ENCODE measurements around the gene SEMA5B.

SEMA5B gene

DNA sequence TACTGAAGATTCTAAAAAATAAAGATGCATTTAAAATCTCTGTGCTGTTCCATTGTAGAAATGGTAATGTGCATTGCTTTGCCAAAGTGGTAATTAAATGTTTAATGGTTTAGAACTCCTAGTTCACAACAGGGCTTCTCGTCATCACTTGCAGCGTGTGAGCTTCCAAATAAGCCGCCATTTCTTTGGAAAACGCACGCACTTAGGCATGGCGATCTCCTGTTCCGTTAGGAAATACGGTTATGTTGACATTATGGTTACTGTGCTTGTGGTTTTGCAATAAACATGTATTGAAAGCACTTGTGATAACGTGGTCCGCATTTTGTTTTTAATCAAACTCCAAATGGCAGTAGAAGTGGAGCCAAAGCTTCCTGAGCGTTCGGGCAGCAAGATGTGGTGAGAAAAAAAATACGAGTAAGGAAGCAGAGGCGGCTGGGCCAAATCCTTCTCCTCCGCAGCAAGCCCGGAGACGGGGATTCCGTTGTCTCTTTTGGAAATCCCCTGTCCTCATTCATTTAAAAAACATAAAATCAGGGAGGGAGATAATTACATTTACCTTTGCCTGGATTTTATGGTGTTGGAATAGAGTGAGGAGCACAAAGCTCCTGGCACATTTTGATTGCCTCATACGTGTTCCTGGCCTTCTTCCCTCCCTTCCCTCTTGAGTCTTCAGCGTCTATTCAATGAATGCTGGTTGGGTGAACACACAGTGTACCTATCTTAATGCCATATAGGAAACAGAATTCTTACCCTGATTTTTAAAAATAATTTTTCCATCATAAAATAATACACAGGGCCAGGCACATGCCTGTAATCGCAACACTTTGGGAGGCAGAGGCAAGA is 135.2 kb downstream of the SEMA5B start:
- DNase-seq (ENCODE audit: extremely low read depth, low read depth): no peak
- no peak overlapping the region for H3K4me3 ChIP-seq (replicated peaks; ENCODE audit: low read depth, low read length)
- TF ChIP-seq, protein P1, sequence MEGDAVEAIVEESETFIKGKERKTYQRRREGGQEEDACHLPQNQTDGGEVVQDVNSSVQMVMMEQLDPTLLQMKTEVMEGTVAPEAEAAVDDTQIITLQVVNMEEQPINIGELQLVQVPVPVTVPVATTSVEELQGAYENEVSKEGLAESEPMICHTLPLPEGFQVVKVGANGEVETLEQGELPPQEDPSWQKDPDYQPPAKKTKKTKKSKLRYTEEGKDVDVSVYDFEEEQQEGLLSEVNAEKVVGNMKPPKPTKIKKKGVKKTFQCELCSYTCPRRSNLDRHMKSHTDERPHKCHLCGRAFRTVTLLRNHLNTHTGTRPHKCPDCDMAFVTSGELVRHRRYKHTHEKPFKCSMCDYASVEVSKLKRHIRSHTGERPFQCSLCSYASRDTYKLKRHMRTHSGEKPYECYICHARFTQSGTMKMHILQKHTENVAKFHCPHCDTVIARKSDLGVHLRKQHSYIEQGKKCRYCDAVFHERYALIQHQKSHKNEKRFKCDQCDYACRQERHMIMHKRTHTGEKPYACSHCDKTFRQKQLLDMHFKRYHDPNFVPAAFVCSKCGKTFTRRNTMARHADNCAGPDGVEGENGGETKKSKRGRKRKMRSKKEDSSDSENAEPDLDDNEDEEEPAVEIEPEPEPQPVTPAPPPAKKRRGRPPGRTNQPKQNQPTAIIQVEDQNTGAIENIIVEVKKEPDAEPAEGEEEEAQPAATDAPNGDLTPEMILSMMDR (IDR thresholded peaks at IDR 0.05; ENCODE audit: low read depth, low read length, missing control alignments): no peak

DNA sequence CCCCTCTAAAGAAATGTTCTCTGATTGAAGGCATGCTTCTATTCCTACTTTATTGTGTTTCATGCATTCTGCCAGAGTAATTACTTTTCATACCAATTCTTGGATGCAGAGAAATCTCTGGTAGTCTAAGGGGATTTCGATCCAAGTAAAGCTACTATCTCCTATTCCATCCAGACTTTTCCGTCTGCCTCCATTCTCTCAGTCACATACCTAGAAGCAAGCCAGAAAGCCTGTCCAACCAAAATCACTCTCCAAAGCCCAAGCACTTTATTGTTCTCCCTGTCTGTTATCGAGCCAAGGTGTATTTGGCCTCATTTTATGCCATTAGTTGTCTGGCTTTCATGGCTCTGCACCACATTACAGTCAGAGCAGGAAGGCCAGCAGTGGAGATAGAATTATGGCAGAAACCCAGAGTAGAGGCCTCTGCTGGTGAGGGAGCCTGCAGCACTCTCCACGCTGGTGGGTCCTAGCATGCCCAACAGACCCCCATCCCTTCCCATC is 136.8 kb downstream of the SEMA5B start:
- TF ChIP-seq, protein P1 (IDR thresholded peaks at IDR 0.05; ENCODE audit: low read depth, low read length, missing control alignments): no peak
- no peak overlapping the region for H3K4me3 ChIP-seq (replicated peaks; ENCODE audit: low read depth, low read length)
- DNase-seq (ENCODE audit: extremely low read depth, low read depth): no peak

DNA sequence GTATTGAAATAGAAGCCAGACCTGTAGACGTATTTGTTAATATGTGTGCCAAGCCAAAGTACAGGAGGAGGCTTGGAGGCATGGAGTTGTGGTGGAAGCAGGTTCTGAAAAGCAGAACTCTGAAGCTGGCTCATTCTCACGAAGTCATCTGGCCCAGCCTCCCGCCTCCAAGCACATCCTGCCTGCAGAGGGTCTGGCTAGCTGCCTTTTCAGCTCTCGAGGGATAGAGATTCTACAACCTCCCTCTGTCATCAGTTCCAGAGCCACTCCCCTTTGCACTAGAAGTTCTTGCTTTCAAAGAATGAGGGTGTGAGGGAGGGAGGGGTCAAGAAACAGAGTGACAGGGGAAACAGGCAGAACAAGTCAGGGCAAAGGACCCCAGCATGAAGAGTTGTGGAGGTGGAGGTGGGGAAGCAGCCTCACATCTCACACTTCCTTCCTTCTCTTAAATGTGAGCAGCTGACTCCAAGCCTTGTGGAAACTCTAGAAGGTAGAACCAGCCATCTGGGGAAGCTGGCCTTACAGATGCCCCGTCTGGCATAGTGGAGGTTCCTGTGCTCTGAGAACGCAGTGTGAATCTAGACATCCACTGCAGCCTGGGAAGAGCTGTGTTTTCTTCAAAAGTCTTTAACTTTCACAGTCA is 137.4 kb downstream of the SEMA5B start:
- TF ChIP-seq, protein P1 (IDR thresholded peaks at IDR 0.05; ENCODE audit: low read depth, low read length, missing control alignments): no peak
- peak; percentile 70 for DNase-seq (ENCODE audit: extremely low read depth, low read depth)
- no peak overlapping the region for H3K4me3 ChIP-seq (replicated peaks; ENCODE audit: low read depth, low read length)

DNA sequence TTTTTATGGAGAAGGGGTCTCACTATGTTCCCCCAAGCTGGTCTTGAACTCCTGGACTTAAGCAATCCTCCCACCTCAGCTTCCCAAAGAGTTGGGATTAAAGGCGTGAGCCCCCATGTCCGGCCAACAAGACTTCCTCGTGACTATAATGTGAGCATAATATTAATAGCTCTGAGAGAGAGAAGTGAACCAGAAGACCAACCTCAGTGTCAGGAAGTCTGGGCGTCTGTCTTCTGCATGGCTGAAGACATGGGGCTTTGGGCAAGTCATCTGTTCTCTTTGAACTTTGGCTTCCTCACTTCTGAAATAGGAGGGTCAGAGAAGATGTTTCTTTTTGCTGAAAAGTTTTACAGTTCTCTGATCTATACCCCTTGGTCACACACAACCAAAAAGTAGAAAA is 140.6 kb downstream of the SEMA5B start:
- TF ChIP-seq, protein P1 (IDR thresholded peaks at IDR 0.05; ENCODE audit: low read depth, low read length, missing control alignments): no peak
- DNase-seq (ENCODE audit: extremely low read depth, low read depth): no peak

DNA sequence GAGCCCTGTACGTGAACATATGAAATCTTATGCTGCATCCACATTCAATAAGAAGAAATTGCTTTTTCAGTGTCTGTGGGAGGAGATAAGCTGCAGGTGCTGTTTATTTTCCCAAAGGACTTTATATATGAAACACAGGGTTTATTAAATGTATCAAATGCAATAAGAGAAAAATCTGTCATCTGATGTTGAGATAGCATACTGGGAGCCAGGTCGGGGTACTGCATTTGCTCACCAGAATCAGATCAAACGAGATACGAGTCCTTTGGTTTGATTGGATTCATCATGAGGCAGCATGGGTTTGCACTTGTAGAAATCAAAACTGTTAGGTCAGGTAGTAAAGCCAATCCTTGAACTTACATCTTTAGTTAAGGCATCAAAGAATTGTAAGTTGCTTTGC is 141.3 kb downstream of the SEMA5B start:
- TF ChIP-seq, protein P1 (IDR thresholded peaks at IDR 0.05; ENCODE audit: low read depth, low read length, missing control alignments): no peak
- H3K4me3 ChIP-seq (replicated peaks; ENCODE audit: low read depth, low read length): no peak overlapping the region
- no peak for DNase-seq (ENCODE audit: extremely low read depth, low read depth)

More for the DNA sequence above, 140.6 kb downstream of the SEMA5B start:
- no peak overlapping the region for H3K4me3 ChIP-seq (replicated peaks; ENCODE audit: low read depth, low read length)

DNA sequence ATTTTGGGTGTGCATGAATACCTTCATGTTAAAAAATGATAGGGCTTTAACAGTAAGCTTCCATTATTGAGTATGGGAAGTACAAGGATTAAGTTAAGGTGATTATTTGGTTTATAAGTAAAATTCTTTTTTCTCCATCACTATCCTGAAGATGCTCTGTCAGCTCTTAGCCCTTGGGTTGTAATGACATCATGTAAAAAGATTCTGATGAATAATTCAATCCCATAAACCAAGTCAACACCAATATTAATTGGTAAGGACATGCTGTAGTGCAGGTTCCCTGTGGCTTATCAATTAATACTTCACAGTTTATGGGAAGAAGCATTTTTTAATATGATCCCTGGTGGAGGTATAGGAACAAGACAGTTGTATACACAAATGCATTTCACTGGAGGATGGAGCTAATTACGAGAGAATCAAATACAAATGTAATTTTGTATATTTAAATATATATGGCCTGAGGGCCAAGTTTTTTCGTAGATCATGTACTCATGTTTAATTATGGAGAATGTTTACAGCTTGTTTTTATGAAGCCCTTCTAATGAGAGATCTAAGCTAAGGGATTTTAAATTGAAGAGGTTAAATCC is 145.1 kb downstream of the SEMA5B start:
- TF ChIP-seq, protein P1 (IDR thresholded peaks at IDR 0.05; ENCODE audit: low read depth, low read length, missing control alignments): no peak
- no peak for DNase-seq (ENCODE audit: extremely low read depth, low read depth)
- no peak overlapping the region for H3K4me3 ChIP-seq (replicated peaks; ENCODE audit: low read depth, low read length)

Data from HFF-Myc (cell line).